GM12878 (cell line): Measurements from ENCODE around the gene BCL2L14. TPM values are rescaled to one million over a fixed set of nuclear protein-coding genes. Genes with fewer than 3 reads are reported as not detected.

Experiments
- ATAC-seq: fragments of 200-7000 bp; cut with Tn5 transposase; 3 replicates; pipeline ENCODE4 v1.9.1; 2020; ENCODE audit warnings: mild to moderate bottlenecking, moderate library complexity
- BruUV-seq: library from RNA; stranded (reverse); fragments of 400-500 nt; replicated peaks from 2 replicates; lab custom pipeline; 2021; lab: Mats Ljungman, UMichigan
- CTCF ChIA-PET: fragments of 300-600 bp; sonication (Branson Sonifier 250); formaldehyde crosslinking; extraction: SDS; loops from one replicate; lab custom pipeline; 2021; ENCODE audit warnings: inconsistent platforms; lab: Yijun Ruan, JAX
- POLR2A ChIA-PET: fragments of 350-600 bp; formaldehyde crosslinking; extraction: SDS; loops from one replicate; lab custom pipeline; 2021; ENCODE audit warnings: inconsistent platforms; lab: Charles Lee
- RAD21 ChIA-PET: fragments of 300-600 bp; sonication (Branson Sonifier 250); formaldehyde crosslinking; loops from one replicate; lab custom pipeline; 2023; ENCODE audit warnings: antibody characterized with exemption; ENCODE audit not compliant: unreplicated experiment; lab: Charles Lee
- SMC1A ChIA-PET: fragments of 300-600 bp; sonication (Branson Sonifier 250); formaldehyde crosslinking; loops from one replicate; lab custom pipeline; 2023; ENCODE audit not compliant: unreplicated experiment, uncharacterized antibody; lab: Charles Lee
- DNase-seq: peaks from one replicate; pipeline ENCODE4 v3.0.0-alpha.2; 2011; ENCODE audit warnings: low read depth, low spot score
- FAIRE-seq: peaks from 3 replicates; lab custom pipeline; 2011; peaks lifted over from hg19 to GRCh38; lab: Jason Lieb, UNC
- H2AFZ ChIP-seq: 2 replicates; pipeline ENCODE4 v1.6.0; 2011; ENCODE audit warnings: low read depth, low read length, control low read depth; ENCODE audit not compliant: control insufficient read depth
- H3K27ac ChIP-seq: 2 replicates; pipeline ENCODE4 v1.5.1; 2011; ENCODE audit warnings: control low read depth; ENCODE audit not compliant: control insufficient read depth, insufficient read depth
- H3K27me3 ChIP-seq, 2 experiments: replicated peaks in 1 of 2; 2 replicates each; pipeline versions ENCODE4 v1.6.0 to v1.6.1; 2011; ENCODE audit warnings: low read length in 1 of 2; ENCODE audit not compliant: control insufficient read depth in 2 of 2, insufficient read depth in 2 of 2
- H3K36me3 ChIP-seq, 2 experiments: 2 replicates each; pipeline ENCODE4 v1.5.1; 2011; ENCODE audit warnings: low read length in 1 of 2; ENCODE audit not compliant: control insufficient read depth in 2 of 2, insufficient read depth in 2 of 2
- H3K4me1 ChIP-seq: 2 replicates; pipeline ENCODE4 v1.6.1; 2011; ENCODE audit warnings: mild to moderate bottlenecking, low read length, moderate library complexity, mixed read lengths; ENCODE audit not compliant: control insufficient read depth, insufficient read depth
- H3K4me2 ChIP-seq: 2 replicates; pipeline ENCODE4 v1.6.0; 2011; ENCODE audit warnings: control low read depth; ENCODE audit not compliant: control insufficient read depth, insufficient read depth
- H3K4me3 ChIP-seq: fragments of 200-600 bp; sonication (generic); 2 replicates; pipeline ENCODE4 v1.5.1; 2016
- H3K79me2 ChIP-seq: 2 replicates; pipeline ENCODE4 v1.6.0; 2011; ENCODE audit warnings: low read length; ENCODE audit not compliant: control insufficient read depth, insufficient read depth
- H3K9ac ChIP-seq: 2 replicates; pipeline ENCODE4 v1.8.0; 2011; ENCODE audit warnings: low read length, control low read depth, mixed read lengths; ENCODE audit not compliant: control insufficient read depth, insufficient read depth
- H3K9me3 ChIP-seq: replicated peaks from 3 replicates; pipeline ENCODE4 v1.5.1; 2011; ENCODE audit warnings: mild to moderate bottlenecking, low read length; ENCODE audit not compliant: control insufficient read depth, insufficient read depth
- H4K20me1 ChIP-seq: 2 replicates; pipeline ENCODE4 v1.6.0; 2011; ENCODE audit not compliant: control insufficient read depth, insufficient read depth
- ASH2L ChIP-seq: fragments of 300-600, 200-600 bp; sonication (generic); IDR thresholded peaks from 2 replicates; pipeline ENCODE4 v1.6.1; 2017; ENCODE audit warnings: low read depth, mild to moderate bottlenecking, borderline replicate concordance
- EP300 ChIP-seq, 2 experiments: fragments of 150-350 bp in 1 of 2; IDR thresholded peaks; 2 replicates each; pipeline ENCODE4 v1.6.1; 2011 to 2012; ENCODE audit warnings: low read depth in 2 of 2, low read length in 2 of 2, borderline replicate concordance in 1 of 2, improper control_type of control experiment in 1 of 2, inconsistent platforms in 1 of 2; ENCODE audit not compliant: control insufficient read depth in 1 of 2
- IKZF1 ChIP-seq: fragments of 450-650 bp; conservative IDR thresholded peaks from 2 replicates; pipeline ENCODE4 v1.6.1; 2017; ENCODE audit warnings: antibody characterized with exemption, mild to moderate bottlenecking
- JUND ChIP-seq: IDR thresholded peaks from 2 replicates; pipeline ENCODE4 v1.6.1; 2012; ENCODE audit warnings: low read depth, mild to moderate bottlenecking, low read length, improper control_type of control experiment, moderate library complexity
- MYC ChIP-seq: IDR thresholded peaks from 2 replicates; pipeline ENCODE4 v1.6.1; 2011; ENCODE audit warnings: mild to moderate bottlenecking, low read length, moderate library complexity, inconsistent platforms; ENCODE audit not compliant: insufficient read depth, insufficient replicate concordance, insufficient read length, severe bottlenecking
- RCOR1 ChIP-seq: conservative IDR thresholded peaks from 2 replicates; pipeline ENCODE4 v1.6.1; 2012; ENCODE audit warnings: low read depth, low read length, improper control_type of control experiment
- SMC3 ChIP-seq: IDR thresholded peaks from 2 replicates; pipeline ENCODE4 v1.6.1; 2011; ENCODE audit warnings: low read length, improper control_type of control experiment, borderline replicate concordance
- SUZ12 ChIP-seq: fragments of 200-600 bp; sonication (generic); IDR thresholded peaks from one replicate; pipeline ENCODE4 v1.6.1; 2018; ENCODE audit warnings: antibody characterized with exemption, mild to moderate bottlenecking; ENCODE audit not compliant: unreplicated experiment
- TCF12 ChIP-seq: IDR thresholded peaks from 2 replicates; pipeline ENCODE4 v1.6.1; 2011; ENCODE audit warnings: low read depth, mild to moderate bottlenecking, low read length
- ZSCAN29 ChIP-seq: fragments of 450-650 bp; IDR thresholded peaks from 2 replicates; pipeline ENCODE4 v1.6.1; 2017; ENCODE audit warnings: mild to moderate bottlenecking, moderate library complexity
- WGBS: methylation state at CpG from one replicate; pipeline ENCODE4 v1.1.6; 2016; ENCODE audit warnings: low lambda C conversion rate; ENCODE audit not compliant: insufficient replicate concordance, insufficient coverage; ENCODE audit errors: missing lambda C conversion rate; 5-methylcytosine and 5-hydroxymethylcytosine counted together
- in situ Hi-C: fragments of 300-500 bp; cut with MboI; formaldehyde crosslinking; loops from 9 replicates; pipeline ENCODE4 v1.14.3; 2018; ENCODE audit warnings: mixed read lengths
- intact Hi-C: fragments of 100-400 bp; cut with micrococcal nuclease; formaldehyde crosslinking; loops from one replicate; pipeline ENCODE4 v1.14.2; 2022; ENCODE audit not compliant: unreplicated experiment
- polyA plus RNA-seq, 11 experiments: library from polyadenylated mRNA; depleted of rRNA in 4 of 11; unstranded in 6 of 11; stranded (reverse) in 5 of 11; fragments of >200 nt; fragmentation: Nextera tagmentation in 4 of 11; fragmentation: Illumina TruSeq in 1 of 11; extraction: Ambion mirVana in 4 of 11; extraction: Trizol in 1 of 11; gene quantifications; 1 replicate in 1 of 11; 2 replicates in 10 of 11; pipeline versions ENCODE4 v1.2.1 to v1.2.3, GENCODE V29; 2011 to 2016; ENCODE audit warnings: inconsistent platforms in 2 of 11, missing spikeins in 2 of 11, low read depth in 1 of 11
- total RNA-seq, 4 experiments: library from RNA; depleted of rRNA in 3 of 4; stranded (reverse); fragments of >200 nt in 3 of 4; fragmentation: Illumina TruSeq in 1 of 4; extraction: Trizol in 1 of 4; gene quantifications; 2 replicates each; pipeline versions ENCODE4 v1.2.1 to v1.2.3, GENCODE V29; 2013 to 2021
- TF ChIP-seq, protein P1 (sequence below): fragments of 150-350 bp; IDR thresholded peaks from 2 replicates; pipeline ENCODE4 v1.6.1; 2016; ENCODE audit warnings: low read depth, low read length
- TF ChIP-seq, protein P2 (sequence below): fragments of 450-650 bp; IDR thresholded peaks from 2 replicates; pipeline ENCODE4 v1.6.1; 2016; ENCODE audit warnings: mild to moderate bottlenecking

The BCL2L14 gene
- total and polyA plus RNA-seq, 10 of the 15 experiments (the other 5 are each of a cell fraction or from before 2014, with no cell fraction given): 0.59 to 2.5 (median 0.90) TPM

DNA sequence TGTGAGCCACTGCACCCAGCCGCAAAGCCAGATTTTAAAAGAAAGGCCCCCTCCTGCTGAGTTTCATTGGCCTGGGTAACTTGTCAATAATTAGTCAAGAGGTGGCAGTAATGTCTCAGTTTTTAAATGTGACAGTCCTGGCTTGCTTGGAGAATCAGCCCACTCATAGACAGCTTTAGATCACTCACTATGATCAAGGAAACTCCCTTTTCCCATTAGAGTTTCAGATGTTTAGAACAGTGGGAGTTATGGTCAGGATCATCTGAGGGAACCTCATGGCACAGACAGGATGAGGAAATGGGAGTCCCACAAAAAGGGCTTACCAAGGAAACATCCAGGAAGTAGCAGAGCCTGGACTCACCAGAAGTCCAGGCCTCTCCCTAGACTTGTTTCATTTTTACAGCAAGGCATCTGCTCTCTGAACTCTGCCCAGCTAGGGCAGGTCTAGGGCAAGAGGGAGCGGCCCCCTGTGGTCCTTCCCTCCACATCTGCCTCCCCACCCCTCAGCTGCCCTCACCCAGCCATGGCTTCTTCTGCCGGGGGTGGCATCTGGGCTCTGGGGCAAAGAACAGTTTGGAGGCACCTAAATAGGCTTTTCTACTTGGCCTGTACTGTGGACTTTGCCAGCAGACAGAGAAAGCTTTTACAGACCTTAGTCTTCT is 11.2 kb downstream of the BCL2L14 start (continued):
- TF ChIP-seq IKZF1: peak; percentile 60

DNA sequence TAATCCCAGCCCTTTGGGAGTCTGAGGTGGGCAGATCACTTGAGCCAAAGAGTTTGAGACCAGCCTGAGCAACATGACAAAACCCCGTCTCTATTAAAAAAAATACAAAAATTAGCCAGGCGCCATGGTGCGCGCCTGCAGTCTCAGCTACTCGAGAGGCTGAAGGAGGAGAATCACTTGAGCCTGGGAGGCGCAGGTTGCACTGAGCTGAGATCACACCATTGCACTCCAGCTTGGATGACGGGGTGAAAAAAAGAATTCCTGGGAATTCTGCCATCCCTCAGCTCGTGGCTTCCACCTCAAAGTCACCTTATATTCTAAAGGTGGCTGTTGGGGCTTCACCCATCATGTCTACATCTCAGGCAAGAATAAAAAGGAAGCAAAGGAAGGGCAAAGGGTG is 12.9 kb downstream of the BCL2L14 start:
- Histone ChIP-seq H3K4me3 (no peak overlapping the region), H3K4me1 (no peaks in the 10 kb centered on the region), H3K27ac (no peak overlapping the region), H3K9me3 (no peaks in the 10 kb centered on the region), H3K9ac (no peak overlapping the region), H3K4me2 (no peak overlapping the region), H3K27me3 (no peaks in the 10 kb centered on the region), H4K20me1 (no peaks in the 10 kb centered on the region), H3K36me3 (no peaks in the 10 kb centered on the region), H2AFZ (no peak overlapping the region), H3K79me2 (no peaks in the 10 kb centered on the region)
- ChIA-PET RAD21 (interaction anchor here (1.0 to 4.5 kb wide), 6 partner anchors 12 to 653 kb away, joined by 3 to 58 read pairs (median 11); partner anchors contain the start of genes BCL2L14 and BORCS5), SMC1A (interaction anchor here (1.4 to 7.8 kb wide), 3 partner anchors 244 to 262 kb away, joined by 4 to 112 read pairs (median 31); no protein-coding TSS in a partner anchor), POLR2A (no interaction called here), CTCF (interaction anchor here (0.6 to 9.9 kb wide), 7 partner anchors 11 to 493 kb away, joined by 3 to 214 read pairs (median 4); partner anchors contain the start of gene BORCS5)
- FAIRE-seq (no peak), DNase-seq (no peak), ATAC-seq (no peak)
- intact Hi-C loops (loop anchor here (5.0 kb wide), 1 partner anchor 619 kb away; no protein-coding TSS in a partner anchor), in situ Hi-C loops (loop anchor here (5.0 to 10.0 kb wide), 2 partner anchors 249 to 621 kb away; no protein-coding TSS in a partner anchor)
- 57% methylated on average over 8 of the region's 8 CpGs for WGBS
- TF ChIP-seq ZSCAN29: no peak
- TF ChIP-seq JUND: no peak
- TF ChIP-seq EP300 (IDR thresholded peaks at IDR 0.05; ENCODE audit: borderline replicate concordance in 1 of 2, control insufficient read depth in 1 of 2, low read depth in 2 of 2, low read length in 2 of 2): no peak
- TF ChIP-seq, protein P1, sequence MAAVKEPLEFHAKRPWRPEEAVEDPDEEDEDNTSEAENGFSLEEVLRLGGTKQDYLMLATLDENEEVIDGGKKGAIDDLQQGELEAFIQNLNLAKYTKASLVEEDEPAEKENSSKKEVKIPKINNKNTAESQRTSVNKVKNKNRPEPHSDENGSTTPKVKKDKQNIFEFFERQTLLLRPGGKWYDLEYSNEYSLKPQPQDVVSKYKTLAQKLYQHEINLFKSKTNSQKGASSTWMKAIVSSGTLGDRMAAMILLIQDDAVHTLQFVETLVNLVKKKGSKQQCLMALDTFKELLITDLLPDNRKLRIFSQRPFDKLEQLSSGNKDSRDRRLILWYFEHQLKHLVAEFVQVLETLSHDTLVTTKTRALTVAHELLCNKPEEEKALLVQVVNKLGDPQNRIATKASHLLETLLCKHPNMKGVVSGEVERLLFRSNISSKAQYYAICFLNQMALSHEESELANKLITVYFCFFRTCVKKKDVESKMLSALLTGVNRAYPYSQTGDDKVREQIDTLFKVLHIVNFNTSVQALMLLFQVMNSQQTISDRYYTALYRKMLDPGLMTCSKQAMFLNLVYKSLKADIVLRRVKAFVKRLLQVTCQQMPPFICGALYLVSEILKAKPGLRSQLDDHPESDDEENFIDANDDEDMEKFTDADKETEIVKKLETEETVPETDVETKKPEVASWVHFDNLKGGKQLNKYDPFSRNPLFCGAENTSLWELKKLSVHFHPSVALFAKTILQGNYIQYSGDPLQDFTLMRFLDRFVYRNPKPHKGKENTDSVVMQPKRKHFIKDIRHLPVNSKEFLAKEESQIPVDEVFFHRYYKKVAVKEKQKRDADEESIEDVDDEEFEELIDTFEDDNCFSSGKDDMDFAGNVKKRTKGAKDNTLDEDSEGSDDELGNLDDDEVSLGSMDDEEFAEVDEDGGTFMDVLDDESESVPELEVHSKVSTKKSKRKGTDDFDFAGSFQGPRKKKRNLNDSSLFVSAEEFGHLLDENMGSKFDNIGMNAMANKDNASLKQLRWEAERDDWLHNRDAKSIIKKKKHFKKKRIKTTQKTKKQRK: no peak
- no peak for TF ChIP-seq SUZ12
- TF ChIP-seq, protein P2, sequence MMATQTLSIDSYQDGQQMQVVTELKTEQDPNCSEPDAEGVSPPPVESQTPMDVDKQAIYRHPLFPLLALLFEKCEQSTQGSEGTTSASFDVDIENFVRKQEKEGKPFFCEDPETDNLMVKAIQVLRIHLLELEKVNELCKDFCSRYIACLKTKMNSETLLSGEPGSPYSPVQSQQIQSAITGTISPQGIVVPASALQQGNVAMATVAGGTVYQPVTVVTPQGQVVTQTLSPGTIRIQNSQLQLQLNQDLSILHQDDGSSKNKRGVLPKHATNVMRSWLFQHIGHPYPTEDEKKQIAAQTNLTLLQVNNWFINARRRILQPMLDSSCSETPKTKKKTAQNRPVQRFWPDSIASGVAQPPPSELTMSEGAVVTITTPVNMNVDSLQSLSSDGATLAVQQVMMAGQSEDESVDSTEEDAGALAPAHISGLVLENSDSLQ: no peak
- no peak for TF ChIP-seq ASH2L
- no peak for TF ChIP-seq TCF12
- TF ChIP-seq SMC3: no peak
- TF ChIP-seq MYC: no peak
- TF ChIP-seq RCOR1: no peak
- BruUV-seq: no TSS peak
